HG02610 (cell line): ENCODE measurements around the gene TREML2.

Source experiments
- ATAC-seq: cut with Tn5 transposase; IDR thresholded peaks from one replicate; pipeline ENCODE4 v1.9.1; 2021; ENCODE audit warnings: mild to moderate bottlenecking, moderate library complexity; ENCODE audit not compliant: unreplicated experiment

TREML2 gene

GRCh38 chr6:41177287-41177686 lies 23.7 kb downstream of the TREML2 start:
- ATAC-seq, result no peak

- no peak for ATAC-seq
These were observed 24.8 kb downstream of the TREML2 start for GRCh38 chr6:41176189-41176588.

GRCh38 chr6:41175084-41175483 lies 25.9 kb downstream of the TREML2 start:
- ATAC-seq, result no peak

GRCh38 chr6:41174610-41175009 lies 26.3 kb downstream of the TREML2 start:
- ATAC-seq, result no peak

GRCh38 chr6:41171908-41172307 lies 29.0 kb downstream of the TREML2 start:
- ATAC-seq, result no peak

GRCh38 chr6:41170547-41171160 lies 30.3 kb downstream of the TREML2 start:
- no peak for ATAC-seq

- ATAC-seq, result no peak
These were observed 33.6 kb downstream of the TREML2 start for GRCh38 chr6:41167173-41167963.

GRCh38 chr6:41164551-41165120 lies 36.3 kb downstream of the TREML2 start:
- ATAC-seq, result no peak

GRCh38 chr6:41163419-41163717 lies 37.6 kb downstream of the TREML2 start:
- ATAC-seq, result no peak

GRCh38 chr6:41162687-41163418 lies 38.1 kb downstream of the TREML2 start, which contains the start of gene TREM2:
Gene TREM2, minus strand, starts transcription at chr6:41163116. Its CDS starts 34 bp downstream, at chr6:41163082.
- ATAC-seq, result no peak

- no peak for ATAC-seq
These were observed 38.9 kb downstream of the TREML2 start for GRCh38 chr6:41161851-41162552.

GRCh38 chr6:41161380-41161779 lies 39.6 kb downstream of the TREML2 start:
- no peak for ATAC-seq

- ATAC-seq, result no peak
These were observed 40.0 kb downstream of the TREML2 start for GRCh38 chr6:41160933-41161332.

- no peak for ATAC-seq
These were observed 41.4 kb downstream of the TREML2 start for GRCh38 chr6:41159415-41160082.

GRCh38 chr6:41157323-41157722 lies 43.6 kb downstream of the TREML2 start:
- no peak for ATAC-seq

- ATAC-seq, result no peak
These were observed 44.2 kb downstream of the TREML2 start for GRCh38 chr6:41156771-41157170.

GRCh38 chr6:41156001-41156400 lies 44.9 kb downstream of the TREML2 start:
- no peak for ATAC-seq

- no peak for ATAC-seq
These were observed 45.7 kb downstream of the TREML2 start for GRCh38 chr6:41155132-41155805.

- ATAC-seq, result no peak
These were observed 46.8 kb downstream of the TREML2 start, which contains the start of gene TREML1 for GRCh38 chr6:41153992-41154625. Gene TREML1, minus strand, starts transcription at chr6:41154347. Its CDS starts 59 bp downstream, at chr6:41154288.
